Measurements from ENCODE around the gene LHPP.
"Not testable (repeated sequence)": the region's sequence is repeated elsewhere in the genome, so short reads cannot be mapped to it uniquely, and the experiment has no call there.

Gene LHPP

DNA sequence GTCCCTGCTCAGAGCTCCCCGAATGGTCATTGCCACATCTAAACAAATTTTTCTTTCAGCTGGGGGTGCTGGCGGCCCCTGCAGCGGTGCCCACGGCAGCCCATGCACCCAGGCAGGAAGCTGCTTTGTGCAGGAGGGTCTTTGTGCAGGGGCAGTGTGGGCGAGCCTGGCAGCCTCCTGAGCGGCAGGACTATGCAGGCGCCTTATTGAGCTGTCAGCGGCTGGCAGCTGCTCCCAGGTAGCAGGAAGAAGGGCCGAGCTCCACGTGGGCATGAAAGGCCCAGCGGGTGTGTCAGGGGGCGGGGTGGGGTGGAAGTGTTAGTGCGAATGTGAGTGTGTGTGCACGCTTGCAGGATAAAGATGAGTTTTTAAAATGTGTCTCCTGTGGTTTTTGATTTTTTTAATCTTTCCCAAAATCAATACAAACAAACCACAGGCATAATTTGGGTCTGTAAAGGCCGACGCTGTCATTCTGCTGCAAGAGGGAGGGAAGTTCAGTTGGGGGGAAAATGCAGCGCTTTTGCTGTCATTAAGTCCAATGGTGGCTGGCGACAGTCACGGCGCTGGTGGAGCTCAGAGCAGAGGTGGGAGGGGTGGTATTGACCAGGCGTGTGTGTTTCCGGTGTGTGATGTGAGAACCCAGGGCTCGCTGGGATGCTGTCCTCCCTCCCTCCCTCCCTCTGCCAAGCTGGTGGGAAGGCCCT lies 83.9 kb downstream of the LHPP start:
- no peak for FAIRE-seq
- DNase-seq (ENCODE audit: extremely low spot score, insufficient read length, low read depth), result no peak

DNA sequence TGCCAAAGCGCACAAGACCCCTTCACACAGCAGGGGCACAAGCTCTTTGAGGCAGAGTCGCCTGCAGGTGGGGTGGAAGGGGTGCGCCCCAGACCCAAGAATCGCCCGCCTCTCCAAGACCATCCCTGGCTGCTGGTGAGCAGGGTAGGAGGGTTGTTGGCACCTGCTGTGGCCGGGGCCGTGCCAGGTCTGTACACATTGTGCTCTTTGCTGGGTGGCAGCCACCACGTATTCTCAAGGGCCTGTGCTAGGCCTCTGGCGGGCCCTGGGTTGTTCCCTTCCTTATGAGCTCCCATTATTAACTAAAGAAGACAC lies 84.4 kb downstream of the LHPP start:
- DNase-seq (ENCODE audit: extremely low spot score, insufficient read length, low read depth) (no peak), FAIRE-seq (no peak)

DNA sequence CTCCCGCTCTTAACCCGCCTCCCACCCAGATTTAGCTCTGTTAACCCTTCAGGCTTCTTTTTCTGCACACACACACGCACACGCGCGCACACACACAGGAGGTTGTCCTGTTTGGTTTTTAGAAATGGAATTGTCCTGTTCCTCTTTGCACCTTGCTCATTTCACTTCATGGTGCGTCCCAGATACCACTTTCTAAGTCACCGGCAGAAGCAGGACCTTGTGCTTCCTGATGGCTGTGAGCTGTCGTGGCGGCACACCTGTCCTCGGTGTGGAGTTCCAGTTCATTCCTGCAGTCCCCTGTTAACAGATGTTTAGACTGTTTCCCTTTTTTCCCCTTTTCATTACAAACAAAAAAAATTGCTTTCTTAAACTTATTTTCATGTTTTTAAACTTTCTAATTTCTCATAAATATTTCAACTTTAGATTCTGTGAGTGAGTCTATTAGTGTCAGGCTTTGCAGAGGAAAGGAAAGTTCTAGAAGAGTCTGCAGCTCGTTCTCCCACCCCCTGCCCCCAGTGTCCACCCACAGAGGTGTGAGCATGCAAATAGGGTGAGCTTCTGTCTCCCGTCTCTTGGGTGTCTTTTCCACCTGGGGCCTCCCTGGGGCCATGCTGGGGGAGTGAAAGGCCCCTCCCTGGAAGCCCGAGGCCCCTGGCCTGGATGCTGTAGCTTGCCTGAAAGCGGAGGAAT lies 85.5 kb downstream of the LHPP start:
- FAIRE-seq (no peak), DNase-seq (ENCODE audit: extremely low spot score, insufficient read length, low read depth) (no peak)

DNA sequence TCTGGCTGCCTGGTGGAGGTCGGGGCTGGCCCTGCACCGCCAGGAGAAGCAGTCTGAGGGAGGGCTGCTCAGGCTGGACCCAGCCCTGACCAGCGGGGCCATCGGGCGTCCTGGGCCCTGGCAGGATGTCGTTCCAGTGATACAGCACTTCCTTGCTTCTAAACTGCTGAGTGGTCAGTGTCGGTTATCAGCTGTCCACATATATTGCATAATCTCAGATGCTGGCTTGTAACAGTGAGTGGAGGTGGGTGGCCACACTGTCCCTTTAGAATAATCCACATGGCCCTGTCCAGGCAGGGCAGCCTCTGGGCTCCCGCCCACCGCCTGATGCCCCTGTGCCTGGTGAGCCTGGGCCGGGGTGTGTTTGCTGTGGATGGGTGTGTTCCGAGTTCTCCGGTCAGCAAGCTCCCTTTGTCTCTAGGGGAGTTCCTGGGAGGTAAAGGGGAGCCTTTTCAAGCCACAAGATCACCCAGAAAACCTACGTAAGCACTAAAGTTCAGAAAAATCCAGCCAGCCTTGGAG lies 86.1 kb downstream of the LHPP start:
- FAIRE-seq, result no peak

DNA sequence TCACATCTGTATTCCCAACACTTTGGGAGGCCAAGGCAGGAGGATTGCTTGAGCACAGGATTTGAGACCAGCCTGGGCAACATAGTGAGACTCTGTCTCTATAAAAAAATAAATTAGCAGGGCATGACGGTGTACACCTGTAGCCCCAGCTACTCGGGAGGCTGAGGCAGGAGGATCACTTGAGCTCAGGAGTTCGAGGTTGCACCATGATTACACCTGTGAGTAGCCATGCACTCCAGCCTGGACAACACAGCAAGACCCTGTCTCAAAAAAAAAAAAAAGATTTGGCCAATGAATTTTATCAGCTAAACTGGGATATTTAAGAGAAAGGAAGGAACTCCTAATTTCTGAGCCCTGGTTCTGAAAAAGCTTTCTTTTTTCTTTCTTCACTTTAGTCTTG lies 87.5 kb downstream of the LHPP start:
- not testable (repeated sequence) for DNase-seq (ENCODE audit: extremely low spot score, insufficient read length, low read depth); FAIRE-seq

More for the DNA sequence above, 86.1 kb downstream of the LHPP start:
- DNase-seq (ENCODE audit: extremely low spot score, insufficient read length, low read depth), result no peak

DNA sequence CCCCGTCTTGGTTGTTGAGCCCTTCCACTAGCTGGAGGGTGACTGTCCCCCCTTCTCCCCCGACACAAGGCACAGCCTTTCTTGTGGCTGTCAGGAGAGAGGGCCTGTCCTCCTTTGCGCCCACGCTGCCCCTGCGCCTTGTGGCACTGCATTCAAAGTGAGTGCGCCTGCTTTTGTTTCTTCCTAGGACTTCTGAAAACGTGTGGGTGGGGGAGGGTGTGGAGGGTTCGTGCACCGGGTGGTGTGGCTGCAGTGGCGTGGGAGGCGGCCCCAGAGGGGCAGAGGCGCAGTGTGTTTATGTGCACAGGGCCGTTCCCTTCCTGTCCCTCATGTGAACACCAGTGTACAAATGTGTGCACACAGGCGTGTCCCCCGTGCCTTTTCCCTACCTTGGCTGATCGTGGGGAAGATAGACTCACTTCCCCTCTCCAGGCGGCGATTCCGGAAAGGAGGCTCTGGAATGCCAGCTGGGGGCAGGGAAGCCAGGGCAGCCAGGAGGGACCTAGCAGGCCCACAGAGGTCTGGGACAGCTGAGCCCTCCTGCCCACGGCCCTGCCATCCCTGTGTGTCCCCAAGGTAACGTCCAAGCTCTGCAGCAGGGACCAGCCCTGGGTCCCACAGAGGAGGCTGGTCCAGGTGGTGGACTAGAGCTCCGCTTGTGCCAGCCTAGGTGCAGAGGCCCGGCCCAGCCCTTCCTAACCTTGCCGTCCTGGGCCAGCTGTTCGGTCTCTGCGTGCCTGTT lies 88.8 kb downstream of the LHPP start:
- FAIRE-seq, result peak; percentile 21
- DNase-seq (ENCODE audit: extremely low spot score, insufficient read length, low read depth), result no peak

DNA sequence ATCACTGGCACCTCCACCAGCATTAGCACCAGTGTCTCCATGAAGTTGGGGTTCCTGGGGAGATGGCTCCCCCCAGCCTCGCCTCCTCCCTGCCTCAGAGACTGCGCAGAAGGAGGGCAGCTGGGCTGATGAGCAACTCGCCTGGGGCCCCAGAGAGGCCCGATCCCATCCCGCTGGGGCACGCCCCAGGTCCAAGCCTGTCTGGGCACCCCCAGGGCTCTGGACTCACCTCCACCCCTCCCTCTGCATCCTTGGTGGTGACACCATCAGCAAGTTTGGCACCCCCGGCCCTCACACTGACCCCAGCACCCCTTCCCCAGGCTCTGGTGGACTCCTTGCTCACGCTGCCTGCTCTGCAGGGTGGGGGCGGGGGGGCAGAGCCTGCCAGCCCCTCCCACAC lies 89.5 kb downstream of the LHPP start:
- FAIRE-seq (no peak), DNase-seq (ENCODE audit: extremely low spot score, insufficient read length, low read depth) (no peak)

DNA sequence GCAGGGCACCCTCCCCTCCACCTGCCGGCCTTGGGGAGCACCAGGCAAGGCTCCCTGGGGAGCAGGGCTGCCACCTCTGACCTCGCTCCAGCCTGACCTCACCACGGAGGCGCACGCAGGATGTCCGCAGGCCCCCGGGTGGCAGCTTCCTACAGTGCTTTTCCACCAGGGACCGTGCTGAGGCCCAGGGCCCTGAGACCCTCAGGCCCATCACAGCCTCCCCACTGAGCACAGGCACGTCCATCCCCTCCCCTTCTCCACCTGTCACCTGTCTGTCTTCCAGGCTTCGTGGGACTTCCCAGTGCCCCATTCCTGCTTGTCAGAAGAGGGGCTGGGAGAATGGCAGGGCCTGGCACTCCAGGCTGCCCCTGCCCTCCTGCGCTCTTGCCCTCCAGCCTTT lies 90.1 kb downstream of the LHPP start:
- DNase-seq (ENCODE audit: extremely low spot score, insufficient read length, low read depth) (no peak), FAIRE-seq (no peak)

DNA sequence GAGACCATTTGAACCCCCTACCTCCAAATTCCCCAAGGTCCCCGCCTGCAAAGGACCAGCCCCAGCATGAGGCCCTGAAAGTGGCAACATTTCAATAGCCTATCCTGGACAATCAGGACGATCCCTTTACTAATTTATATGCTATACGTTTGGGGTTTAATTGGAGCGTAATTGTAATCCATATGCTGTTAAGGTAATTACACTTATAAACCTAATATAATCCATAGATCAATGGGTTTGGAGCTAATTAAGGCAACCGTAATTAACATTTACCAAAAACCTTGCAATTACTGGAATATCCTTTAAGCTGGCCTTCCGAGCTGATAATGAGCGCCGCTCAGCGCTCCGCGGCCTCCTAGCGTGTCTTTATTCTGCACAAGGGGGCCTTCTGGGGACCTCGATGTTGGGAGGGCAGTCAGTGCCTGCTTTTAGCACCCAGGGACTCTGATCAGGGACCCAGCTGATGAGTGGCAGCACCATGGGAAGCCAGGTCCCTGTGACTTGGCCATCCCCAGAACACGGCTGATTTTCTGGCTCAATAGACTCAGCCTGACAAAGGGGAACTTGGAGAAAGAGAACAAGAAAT lies 91.2 kb downstream of the LHPP start:
- DNase-seq (ENCODE audit: extremely low spot score, insufficient read length, low read depth), result no peak
- FAIRE-seq, result no peak

DNA sequence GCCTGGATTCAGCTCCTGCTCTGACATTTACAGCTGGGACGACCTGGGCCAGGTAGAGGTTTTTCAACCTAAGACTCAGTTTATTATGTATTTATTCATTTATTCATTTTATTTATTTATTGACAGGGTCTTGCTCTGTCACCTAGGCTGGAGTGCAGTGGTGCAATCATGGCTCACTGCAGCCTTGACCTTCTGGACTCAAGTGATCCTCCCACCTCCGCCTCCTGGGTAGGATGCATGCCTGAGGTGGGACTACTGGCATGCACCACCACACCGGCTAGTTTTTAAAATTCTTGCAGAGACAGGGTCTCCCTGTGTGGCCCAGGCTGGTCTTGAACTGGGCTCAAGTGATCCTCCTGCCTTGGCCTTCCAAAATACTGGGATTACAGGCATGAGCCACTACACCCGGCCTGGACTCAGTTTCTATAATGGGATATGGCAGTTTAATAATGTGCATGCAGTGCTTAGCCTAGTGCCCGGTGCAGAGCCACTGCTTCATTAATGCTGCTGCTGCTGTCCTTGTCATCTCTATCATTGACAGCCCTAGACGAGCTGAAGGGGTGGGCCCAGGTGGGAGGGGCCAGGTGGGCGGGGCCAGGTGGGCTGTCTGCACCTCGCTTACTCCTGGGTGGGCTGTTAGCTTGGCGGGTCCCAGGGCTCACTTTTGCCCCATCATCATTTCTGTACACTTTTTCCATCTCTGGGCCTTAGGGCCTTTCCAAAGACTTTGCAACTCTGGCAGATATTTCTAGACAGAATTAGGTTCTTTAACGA lies 92.6 kb downstream of the LHPP start:
- no peak for DNase-seq (ENCODE audit: extremely low spot score, insufficient read length, low read depth)
- no peak for FAIRE-seq

DNA sequence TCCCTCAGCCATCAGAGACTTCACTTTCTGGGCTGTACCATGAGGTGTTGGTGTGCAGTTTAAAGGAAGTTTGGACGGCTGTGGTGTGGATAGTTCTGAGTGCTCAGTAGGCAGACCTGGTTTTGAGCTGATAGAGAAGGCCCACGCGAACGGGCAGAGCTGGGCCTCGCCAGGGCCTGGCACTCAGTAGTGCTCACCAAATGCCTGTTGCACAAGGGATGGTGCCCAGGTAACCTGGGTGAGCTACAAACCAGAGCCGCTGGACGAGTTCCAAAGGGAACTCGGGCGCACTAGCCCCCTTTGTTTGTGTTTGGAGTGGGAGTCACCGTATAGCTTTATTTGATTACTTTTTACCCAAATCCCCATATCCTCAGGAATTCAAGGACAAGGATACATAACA lies 95.5 kb downstream of the LHPP start:
- DNase-seq (ENCODE audit: extremely low spot score, insufficient read length, low read depth) (no peak), FAIRE-seq (no peak)

DNA sequence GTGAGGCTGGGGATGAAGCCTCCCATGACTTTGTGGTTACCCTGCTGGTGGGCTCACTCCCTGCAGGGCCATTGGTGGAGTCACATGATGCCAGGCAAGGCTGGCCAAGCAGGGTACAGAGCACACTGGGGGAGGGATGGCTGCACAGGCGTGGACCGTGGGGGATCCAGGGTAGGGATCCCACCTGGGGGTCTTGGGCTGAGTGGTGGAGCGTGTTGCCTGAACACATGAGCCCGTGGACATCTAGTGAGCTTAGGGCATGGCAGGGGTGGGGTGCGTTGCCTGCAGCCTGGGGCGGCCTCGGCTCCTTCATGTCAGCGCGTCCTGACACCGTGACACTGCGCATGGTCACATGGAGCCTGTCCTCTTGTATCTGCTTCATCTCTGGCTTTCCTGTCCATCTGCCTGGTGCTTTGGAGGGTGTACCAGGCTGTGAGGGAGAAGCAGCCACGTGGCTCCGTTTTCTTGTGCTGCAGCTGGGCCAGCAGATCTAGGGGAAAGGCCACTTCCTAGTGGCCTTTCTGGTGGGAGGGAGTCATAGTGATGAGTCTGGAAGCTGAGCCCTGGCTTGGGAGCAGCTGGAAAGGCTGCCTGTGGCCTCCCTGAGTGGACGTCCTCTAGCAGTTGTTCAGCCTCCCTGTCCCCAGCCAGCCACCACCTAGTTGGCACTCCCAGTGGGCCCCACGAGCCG lies 96.2 kb downstream of the LHPP start:
- FAIRE-seq, result no peak
- DNase-seq (ENCODE audit: extremely low spot score, insufficient read length, low read depth), result no peak

DNA sequence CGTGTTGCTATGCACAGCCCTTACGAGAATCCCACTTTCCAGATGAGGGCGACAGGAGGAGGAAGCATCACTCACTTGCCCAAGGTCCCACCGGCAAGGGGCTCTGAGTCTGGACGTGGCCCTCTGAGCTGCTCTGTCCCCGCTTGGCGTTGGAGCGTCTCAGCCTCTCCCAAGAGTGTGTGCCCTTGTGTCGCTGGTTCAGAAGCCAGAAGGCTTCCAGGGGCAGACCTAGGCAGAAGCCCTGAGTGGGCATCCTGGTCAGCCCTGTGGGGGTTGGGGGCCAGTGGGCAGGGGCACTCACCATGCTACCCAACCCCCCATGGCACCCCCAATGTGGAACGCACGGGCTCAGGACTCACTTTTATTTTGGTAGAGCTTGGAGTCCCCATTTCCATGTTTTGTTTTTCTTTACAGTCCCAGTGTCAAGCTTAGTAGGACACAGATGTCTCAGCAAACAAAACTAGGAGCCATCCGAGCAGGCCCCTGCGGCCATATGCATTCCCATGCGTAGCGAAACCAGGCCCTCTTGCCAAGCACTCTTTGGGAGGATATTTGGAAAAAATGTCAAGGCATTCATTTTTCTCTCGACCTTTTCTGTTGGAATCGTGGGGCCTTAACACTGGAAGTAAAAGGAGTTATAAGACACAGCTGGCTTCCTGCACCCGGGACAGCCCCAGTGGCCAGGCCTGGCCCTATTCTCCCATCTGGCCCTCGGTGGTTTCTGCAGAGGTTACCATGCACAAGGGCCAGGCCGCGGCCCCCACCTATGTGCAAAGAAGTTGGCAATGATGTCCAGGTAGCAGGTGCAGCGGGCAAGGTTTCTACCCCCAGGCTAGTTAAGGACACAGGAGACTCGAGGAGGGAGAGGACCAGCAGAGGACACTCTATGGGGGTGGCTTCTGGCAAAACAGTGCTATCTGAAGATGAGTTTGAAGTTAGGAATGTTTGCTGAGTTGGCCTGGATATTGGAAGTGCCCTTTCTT lies 97.0 kb downstream of the LHPP start:
- DNase-seq (ENCODE audit: extremely low spot score, insufficient read length, low read depth) (no peak), FAIRE-seq (no peak)

DNA sequence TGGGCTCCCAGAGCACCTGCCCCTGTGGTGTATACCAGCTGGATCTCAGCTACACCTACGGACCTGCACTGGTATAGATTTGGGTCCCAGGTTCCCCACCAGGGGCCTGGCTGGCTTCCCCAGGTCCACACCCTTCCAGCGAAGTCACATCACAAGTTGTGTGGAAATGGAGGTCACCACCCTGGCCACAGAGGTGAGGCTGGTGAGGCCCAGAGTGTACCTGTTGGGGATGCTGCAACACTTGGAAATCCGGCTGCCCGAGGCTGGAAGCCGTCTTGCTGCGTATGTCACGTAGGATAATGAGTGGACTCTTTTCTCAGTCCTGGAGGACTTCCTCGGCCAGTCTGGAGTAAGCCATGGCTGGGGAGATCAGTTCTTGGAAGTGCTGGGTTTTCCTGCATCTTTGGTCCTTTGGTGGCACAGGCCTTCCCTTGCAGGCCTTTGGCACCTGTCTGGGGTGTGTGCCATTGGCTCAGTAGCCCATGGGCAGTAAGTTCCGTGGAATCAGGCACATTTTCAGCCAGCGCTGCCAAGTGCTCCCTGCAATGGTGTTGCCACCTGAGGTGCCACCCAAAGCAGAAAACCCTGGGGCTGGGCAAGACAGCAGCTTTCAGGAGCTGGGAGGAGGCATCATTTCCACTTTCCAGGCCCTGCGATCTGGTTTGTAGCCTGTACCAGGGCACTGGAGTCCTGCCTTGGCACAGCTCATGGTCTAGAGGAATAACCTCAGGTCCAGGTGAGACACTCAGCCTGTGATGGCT lies 97.9 kb downstream of the LHPP start:
- DNase-seq (ENCODE audit: extremely low spot score, insufficient read length, low read depth) (no peak), FAIRE-seq (no peak)

DNA sequence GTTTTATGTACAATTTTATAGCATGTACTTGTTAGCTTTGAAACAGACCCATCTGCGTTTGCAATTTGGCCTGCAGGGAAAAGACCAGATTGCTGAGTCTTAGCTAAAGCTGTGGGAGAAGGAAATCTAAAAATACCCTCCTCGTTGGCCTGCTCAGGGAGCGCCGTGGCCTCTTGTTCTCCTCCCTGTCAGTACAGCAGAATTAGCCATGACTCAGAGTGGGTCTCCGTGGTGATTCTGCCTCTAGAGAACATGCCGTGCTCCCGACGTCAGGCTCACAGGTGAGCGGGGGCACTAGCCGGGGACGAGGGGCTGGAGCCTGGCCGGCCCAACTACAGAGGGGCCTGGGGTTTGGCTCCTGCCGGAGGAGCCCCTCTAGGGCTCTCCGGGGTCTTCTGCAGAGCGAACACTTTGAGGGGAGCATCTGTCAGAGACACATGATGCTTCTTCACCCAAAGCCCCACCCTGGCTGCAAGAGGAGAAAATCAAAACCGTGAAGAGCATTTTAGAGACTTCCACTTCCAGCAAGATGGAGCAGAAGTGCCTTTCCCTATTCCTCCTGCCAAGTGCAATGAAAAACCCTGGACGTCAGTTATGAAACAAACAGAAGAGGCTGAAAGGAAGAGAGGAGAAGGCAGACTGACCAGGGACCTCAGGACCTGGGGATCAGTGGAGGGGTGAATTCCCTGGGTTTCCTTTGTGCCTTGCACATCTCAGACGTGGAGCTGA lies 98.9 kb downstream of the LHPP start:
- FAIRE-seq (no peak), DNase-seq (ENCODE audit: extremely low spot score, insufficient read length, low read depth) (no peak)

DNA sequence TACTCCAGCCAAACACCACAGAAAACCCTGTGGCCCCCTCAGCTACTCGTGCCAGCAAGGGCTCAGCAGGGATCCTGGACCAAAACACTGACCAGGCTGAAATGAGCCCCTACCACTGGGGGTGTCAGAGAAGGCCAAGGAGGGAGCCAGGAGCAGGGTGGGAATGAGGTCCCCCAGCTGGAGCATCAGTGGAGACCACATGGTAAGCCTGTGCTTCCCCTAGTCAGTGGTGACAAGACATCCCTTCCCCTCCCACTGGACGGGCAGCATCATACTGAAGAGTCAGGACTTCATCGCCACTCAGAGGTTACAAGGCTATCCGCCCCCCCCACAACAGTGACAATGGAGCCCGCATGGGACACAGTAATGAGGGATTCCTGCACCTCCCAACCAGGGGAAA lies 99.6 kb downstream of the LHPP start:
- DNase-seq (ENCODE audit: extremely low spot score, insufficient read length, low read depth), result no peak
- no peak for FAIRE-seq

DNA sequence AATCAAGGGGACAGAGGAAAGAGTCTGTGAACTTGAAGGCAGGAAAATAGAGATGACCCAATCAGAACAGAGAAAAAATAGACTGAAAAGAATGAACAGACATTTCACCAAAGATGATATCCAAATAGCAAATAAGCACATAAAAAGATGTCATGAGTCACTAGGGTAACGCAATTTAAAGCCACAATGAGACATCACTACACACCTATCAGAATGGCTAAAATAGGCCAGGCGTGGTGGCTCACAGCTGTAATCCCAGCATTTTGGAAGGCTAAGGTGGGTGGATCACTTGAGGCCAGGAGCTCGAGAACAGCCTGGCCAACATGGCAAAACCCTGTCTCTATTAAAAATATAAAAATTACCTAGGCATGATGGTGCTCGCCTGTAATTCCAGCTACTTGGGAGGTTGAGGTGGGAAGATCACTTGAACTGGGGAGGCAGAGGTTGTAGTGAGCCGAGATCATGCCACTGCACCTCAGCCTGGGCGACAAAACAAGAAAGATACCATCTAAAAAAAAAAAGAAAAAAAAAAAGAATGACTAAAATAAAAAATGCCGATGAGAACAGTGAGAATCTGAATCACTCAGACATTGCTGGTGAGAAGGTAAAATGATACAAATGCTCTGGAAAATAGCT lies 100.9 kb downstream of the LHPP start:
- DNase-seq (ENCODE audit: extremely low spot score, insufficient read length, low read depth) (no peak), FAIRE-seq (no peak)
